ENCODE results near the gene TAS2R46.

DNA sequence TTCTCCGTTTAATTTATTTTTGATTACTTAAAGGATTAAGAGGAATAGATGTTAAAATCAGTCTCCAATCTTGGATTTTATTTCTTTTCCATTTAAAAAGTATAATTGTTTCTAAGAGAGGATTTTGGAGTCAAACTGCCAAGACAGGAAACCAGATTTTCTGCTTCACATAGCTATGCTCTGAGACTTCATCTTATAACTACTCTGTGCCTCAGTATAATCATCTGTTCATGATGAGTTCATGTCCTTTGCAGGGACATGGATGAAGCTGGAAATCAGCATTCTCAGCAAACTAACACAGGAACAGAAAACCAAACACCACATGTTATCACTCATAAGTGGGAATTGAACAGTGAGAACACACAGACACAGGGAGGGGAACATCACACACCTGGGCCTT is 21.9 kb downstream of the TAS2R46 start:
- TF ChIP-seq RAD21 (IDR thresholded peaks at IDR 0.05; ENCODE audit: low read depth) (no peak), ZBTB7A (IDR thresholded peaks at IDR 0.05; ENCODE audit: low read depth) (no peak), REST (IDR thresholded peaks at IDR 0.05; ENCODE audit: low read depth) (no peak), EP300 (IDR thresholded peaks at IDR 0.05; ENCODE audit: borderline replicate concordance) (no peak)
- TF ChIP-seq, protein P1, sequence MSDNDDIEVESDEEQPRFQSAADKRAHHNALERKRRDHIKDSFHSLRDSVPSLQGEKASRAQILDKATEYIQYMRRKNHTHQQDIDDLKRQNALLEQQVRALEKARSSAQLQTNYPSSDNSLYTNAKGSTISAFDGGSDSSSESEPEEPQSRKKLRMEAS (IDR thresholded peaks at IDR 0.05): no peak

Data from Ishikawa (cell line).